Endothelial cell of umbilical vein (primary cell): ENCODE measurements around the gene PARD3B. TPM values are rescaled to one million over a fixed set of nuclear protein-coding genes. Genes with fewer than 3 reads are reported as not detected.

Experiments used
- BruUV-seq: library from RNA; stranded (reverse); fragments of 400-500 nt; replicated peaks from 2 replicates; lab custom pipeline; 2021; lab: Mats Ljungman, UMichigan
- CTCF ChIA-PET: fragments of 300-600, 350-600 bp; sonication (Branson Sonifier 250); formaldehyde crosslinking; loops from one replicate; lab custom pipeline; 2021; ENCODE audit warnings: antibody characterized with exemption, inconsistent platforms; lab: Charles Lee
- POLR2A ChIA-PET: fragments of 300-600, 350-600 bp; sonication (Branson Sonifier 250); formaldehyde crosslinking; loops from one replicate; lab custom pipeline; 2021; ENCODE audit warnings: antibody characterized with exemption, inconsistent platforms; lab: Charles Lee
- DNase-seq: peaks from one replicate; pipeline ENCODE4 v3.0.0-alpha.2; 2011; ENCODE audit warnings: low read depth, low spot score
- FAIRE-seq: peaks from 2 replicates; lab custom pipeline; 2011; peaks lifted over from hg19 to GRCh38; lab: Jason Lieb, UNC
- H2AFZ ChIP-seq: 2 replicates; pipeline ENCODE4 v1.6.0; 2012; ENCODE audit warnings: low read depth, low read length, control low read depth, inconsistent platforms
- H3K27ac ChIP-seq: 2 replicates; pipeline ENCODE4 v1.5.1; 2011; ENCODE audit warnings: low read depth, mild to moderate bottlenecking, control low read depth, low read length, moderate library complexity; ENCODE audit not compliant: insufficient read depth
- H3K27me3 ChIP-seq, 2 experiments: 2 replicates each; pipeline versions ENCODE4 v1.6.0 to v1.6.1; 2011; ENCODE audit warnings: low read length in 2 of 2, mixed read lengths in 1 of 2; ENCODE audit not compliant: control insufficient read depth in 2 of 2, insufficient read depth in 2 of 2
- H3K36me3 ChIP-seq, 2 experiments: 2 replicates in 1 of 2; 3 replicates in 1 of 2; pipeline ENCODE4 v1.5.1; 2011; ENCODE audit warnings: low read length in 2 of 2, mild to moderate bottlenecking in 1 of 2, moderate library complexity in 1 of 2; ENCODE audit not compliant: control insufficient read depth in 2 of 2, insufficient read depth in 2 of 2; ENCODE audit errors: extremely low read depth in 1 of 2
- H3K4me1 ChIP-seq: 3 replicates; pipeline ENCODE4 v1.5.1; 2011; ENCODE audit warnings: mild to moderate bottlenecking, low read length; ENCODE audit not compliant: control insufficient read depth, insufficient read depth; ENCODE audit errors: extremely low read depth
- H3K4me2 ChIP-seq: 2 replicates; pipeline ENCODE4 v1.6.1; 2011; ENCODE audit warnings: low read length, control low read depth, mixed read lengths; ENCODE audit not compliant: insufficient read depth
- H3K4me3 ChIP-seq, 3 experiments: fragments of 200-600 bp in 1 of 3; sonication (generic), shearing (Covaris generic) in 1 of 3; replicated peaks in 1 of 3; 2 replicates each; pipeline ENCODE4 v1.5.1; 2011 to 2016; ENCODE audit warnings: control low read depth in 3 of 3, low read length in 3 of 3, mild to moderate bottlenecking in 2 of 3, inconsistent platforms in 1 of 3, low read depth in 1 of 3, moderate library complexity in 1 of 3; ENCODE audit not compliant: insufficient read depth in 1 of 3
- H3K79me2 ChIP-seq: 2 replicates; pipeline ENCODE4 v1.6.0; 2012; ENCODE audit warnings: low read length, inconsistent platforms; ENCODE audit not compliant: control insufficient read depth, insufficient read depth
- H3K9ac ChIP-seq: replicated peaks from 2 replicates; pipeline ENCODE3; 2011; ENCODE audit warnings: low read length, control low read depth; ENCODE audit not compliant: insufficient read depth; ENCODE audit errors: extremely low read depth
- H3K9me1 ChIP-seq: replicated peaks from 3 replicates; pipeline ENCODE4 v1.6.0; 2011; ENCODE audit warnings: mild to moderate bottlenecking, low read length; ENCODE audit not compliant: control insufficient read depth, insufficient read depth; ENCODE audit errors: extremely low read depth
- H3K9me3 ChIP-seq: replicated peaks from 2 replicates; pipeline ENCODE4 v1.5.1; 2012; ENCODE audit warnings: low read length, inconsistent platforms; ENCODE audit not compliant: control insufficient read depth, insufficient read depth
- H4K20me1 ChIP-seq: replicated peaks from 2 replicates; pipeline ENCODE3; 2011; ENCODE audit warnings: mild to moderate bottlenecking, low read length; ENCODE audit not compliant: control insufficient read depth, insufficient read depth; ENCODE audit errors: extremely low read depth
- EZH2 ChIP-seq: IDR thresholded peaks from 2 replicates; pipeline ENCODE4 v1.6.1; 2012; ENCODE audit warnings: borderline replicate concordance, low read depth, mild to moderate bottlenecking, moderate library complexity, low read length, inconsistent platforms; ENCODE audit not compliant: severe bottlenecking
- FOS ChIP-seq: IDR thresholded peaks from 2 replicates; pipeline ENCODE4 v1.6.1; 2011; ENCODE audit warnings: mild to moderate bottlenecking, low read length, moderate library complexity, borderline replicate concordance; ENCODE audit not compliant: insufficient read depth
- GATA2 ChIP-seq: IDR thresholded peaks from 2 replicates; pipeline ENCODE4 v1.7.0; 2011; ENCODE audit warnings: low read depth, mild to moderate bottlenecking, moderate library complexity, mixed read lengths, low read length; ENCODE audit not compliant: insufficient read length, insufficient read depth
- JUN ChIP-seq: IDR thresholded peaks from 2 replicates; pipeline ENCODE4 v1.6.1; 2011; ENCODE audit warnings: borderline replicate concordance, low read depth; ENCODE audit not compliant: insufficient read length, insufficient read depth
- MYC ChIP-seq: IDR thresholded peaks from one replicate; pipeline ENCODE4 v1.6.1; 2011; ENCODE audit warnings: mild to moderate bottlenecking, low read depth, low read length
- POLR2A ChIP-seq: IDR thresholded peaks from 2 replicates; pipeline ENCODE4 v1.6.1; 2012; ENCODE audit warnings: low read depth, mild to moderate bottlenecking, control low read depth, low read length
- POLR2AphosphoS5 ChIP-seq: IDR thresholded peaks from 2 replicates; pipeline ENCODE4 v1.6.1; 2012; ENCODE audit warnings: low read depth, mild to moderate bottlenecking, control low read depth, low read length, moderate library complexity; ENCODE audit not compliant: insufficient read depth
- dilution Hi-C: fragments of 300-500 bp; cut with MboI; formaldehyde crosslinking; loops from one replicate; pipeline ENCODE4 v1.15.0; 2019; ENCODE audit warnings: low sequenced_read_pairs; ENCODE audit not compliant: extremely low pct_ligation_motif_present
- intact Hi-C: fragments of 100-400 bp; cut with micrococcal nuclease; formaldehyde crosslinking; loops from one replicate; pipeline ENCODE4 v1.10.0; 2022
- polyA plus RNA-seq, 4 experiments: library from polyadenylated mRNA; depleted of rRNA in 3 of 4; stranded (reverse) in 3 of 4; unstranded in 1 of 4; fragments of >200 nt; gene quantifications; 2 replicates each; pipeline versions ENCODE4 v1.2.1 to v1.2.3, GENCODE V29; 2011 to 2012; ENCODE audit warnings: missing spikeins in 1 of 4
- total RNA-seq: library from RNA; stranded (reverse); gene quantifications from 2 replicates; pipeline ENCODE4 v1.2.3, GENCODE V29; 2021
- TF ChIP-seq, protein P1 (sequence below), 2 donors: IDR thresholded peaks; 1 replicate in 1 of 2; 2 replicates in 1 of 2; pipeline ENCODE4 v1.5.1; 2011; ENCODE audit warnings: low read length in 2 of 2, mild to moderate bottlenecking in 2 of 2, moderate library complexity in 2 of 2, control low read depth in 1 of 2, inconsistent platforms in 1 of 2, low read depth in 1 of 2; ENCODE audit not compliant: insufficient read depth in 1 of 2; ENCODE audit errors: extremely low read depth in 1 of 2
- TF ChIP-seq, protein P2 (sequence below): IDR thresholded peaks from 2 replicates; pipeline ENCODE4 v1.6.1; 2011; ENCODE audit not compliant: insufficient read depth, insufficient read length

The PARD3B gene
- total and polyA plus RNA-seq, 2 donors (not counting 3 experiments of a cell fraction or from before 2014, with no cell fraction given), result 2.2 to 30.9 TPM

DNA sequence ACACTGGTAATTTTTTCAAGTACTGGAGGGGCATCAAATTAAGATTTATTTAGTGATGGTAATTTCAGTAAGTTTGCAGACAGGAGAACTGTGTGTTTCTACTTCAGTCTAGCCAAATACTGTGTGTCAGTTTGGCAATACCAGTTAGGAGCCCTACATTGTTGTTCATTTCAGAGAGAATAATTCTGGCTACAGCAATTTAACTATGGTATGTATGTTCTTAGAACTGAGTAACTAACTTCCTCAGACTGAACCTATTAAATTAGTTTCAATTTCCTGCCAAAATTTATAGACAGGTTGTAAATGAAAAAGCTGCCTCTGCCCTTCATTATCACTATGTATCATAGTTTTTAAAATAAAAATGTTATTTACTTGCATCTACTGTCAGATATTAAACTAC lies 332.4 kb downstream of the PARD3B start:
- no peak for FAIRE-seq

More for the DNA sequence above, 332.4 kb downstream of the PARD3B start:
- no peaks in the 10 kb centered on the region for H3K36me3 ChIP-seq
- POLR2A ChIA-PET, result no interaction called here
- H3K27ac ChIP-seq, result no peak overlapping the region
- H3K9me3 ChIP-seq, result no peaks in the 10 kb centered on the region
- no peaks in the 10 kb centered on the region for H3K9me1 ChIP-seq
- H3K4me2 ChIP-seq, result no peak overlapping the region
- H3K27me3 ChIP-seq, result no peaks in the 10 kb centered on the region
- no peaks in the 10 kb centered on the region for H3K79me2 ChIP-seq
- H2AFZ ChIP-seq, result no peak overlapping the region
- H3K9ac ChIP-seq, result no peak overlapping the region
- no peak overlapping the region for H3K4me3 ChIP-seq
- intact Hi-C loops, result loop anchor here (10.0 kb wide), 2 partner anchors 687 to 853 kb away; no protein-coding TSS in a partner anchor
- no peaks in the 10 kb centered on the region for H4K20me1 ChIP-seq
- CTCF ChIA-PET, result no interaction called here
- no TSS peak for BruUV-seq
- DNase-seq, result no peak
- no peaks in the 10 kb centered on the region for H3K4me1 ChIP-seq
- dilution Hi-C loops, result no loop called here
- no peak for TF ChIP-seq MYC
- no peak for TF ChIP-seq EZH2
- no peak for TF ChIP-seq POLR2A
- no peak for TF ChIP-seq JUN
- TF ChIP-seq POLR2AphosphoS5, result no peak
- no peak for TF ChIP-seq FOS
- TF ChIP-seq, protein P1, sequence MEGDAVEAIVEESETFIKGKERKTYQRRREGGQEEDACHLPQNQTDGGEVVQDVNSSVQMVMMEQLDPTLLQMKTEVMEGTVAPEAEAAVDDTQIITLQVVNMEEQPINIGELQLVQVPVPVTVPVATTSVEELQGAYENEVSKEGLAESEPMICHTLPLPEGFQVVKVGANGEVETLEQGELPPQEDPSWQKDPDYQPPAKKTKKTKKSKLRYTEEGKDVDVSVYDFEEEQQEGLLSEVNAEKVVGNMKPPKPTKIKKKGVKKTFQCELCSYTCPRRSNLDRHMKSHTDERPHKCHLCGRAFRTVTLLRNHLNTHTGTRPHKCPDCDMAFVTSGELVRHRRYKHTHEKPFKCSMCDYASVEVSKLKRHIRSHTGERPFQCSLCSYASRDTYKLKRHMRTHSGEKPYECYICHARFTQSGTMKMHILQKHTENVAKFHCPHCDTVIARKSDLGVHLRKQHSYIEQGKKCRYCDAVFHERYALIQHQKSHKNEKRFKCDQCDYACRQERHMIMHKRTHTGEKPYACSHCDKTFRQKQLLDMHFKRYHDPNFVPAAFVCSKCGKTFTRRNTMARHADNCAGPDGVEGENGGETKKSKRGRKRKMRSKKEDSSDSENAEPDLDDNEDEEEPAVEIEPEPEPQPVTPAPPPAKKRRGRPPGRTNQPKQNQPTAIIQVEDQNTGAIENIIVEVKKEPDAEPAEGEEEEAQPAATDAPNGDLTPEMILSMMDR (IDR thresholded peaks at IDR 0.05; ENCODE audit: extremely low read depth in 1 of 2, insufficient read depth in 1 of 2, low read depth in 1 of 2, low read length in 2 of 2), result no peak
- no peak for TF ChIP-seq GATA2
- TF ChIP-seq, protein P2, sequence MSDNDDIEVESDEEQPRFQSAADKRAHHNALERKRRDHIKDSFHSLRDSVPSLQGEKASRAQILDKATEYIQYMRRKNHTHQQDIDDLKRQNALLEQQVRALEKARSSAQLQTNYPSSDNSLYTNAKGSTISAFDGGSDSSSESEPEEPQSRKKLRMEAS, result no peak
